GM12878 (cell line): ENCODE data around the gene NBEA. TPM values are rescaled to one million over a fixed set of nuclear protein-coding genes. Genes with fewer than 3 reads are reported as not detected.

Experiments used
- ATAC-seq: fragments of 200-7000 bp; cut with Tn5 transposase; 3 replicates; pipeline ENCODE4 v1.9.1; 2020; ENCODE audit warnings: mild to moderate bottlenecking, moderate library complexity
- BruUV-seq: library from RNA; stranded (reverse); fragments of 400-500 nt; replicated peaks from 2 replicates; lab custom pipeline; 2021; lab: Mats Ljungman, UMichigan
- CTCF ChIA-PET: fragments of 300-600 bp; sonication (Branson Sonifier 250); formaldehyde crosslinking; extraction: SDS; loops from one replicate; lab custom pipeline; 2021; ENCODE audit warnings: inconsistent platforms; lab: Yijun Ruan, JAX
- POLR2A ChIA-PET: fragments of 350-600 bp; formaldehyde crosslinking; extraction: SDS; loops from one replicate; lab custom pipeline; 2021; ENCODE audit warnings: inconsistent platforms; lab: Charles Lee
- RAD21 ChIA-PET: fragments of 300-600 bp; sonication (Branson Sonifier 250); formaldehyde crosslinking; loops from one replicate; lab custom pipeline; 2023; ENCODE audit warnings: antibody characterized with exemption; ENCODE audit not compliant: unreplicated experiment; lab: Charles Lee
- SMC1A ChIA-PET: fragments of 300-600 bp; sonication (Branson Sonifier 250); formaldehyde crosslinking; loops from one replicate; lab custom pipeline; 2023; ENCODE audit not compliant: unreplicated experiment, uncharacterized antibody; lab: Charles Lee
- DNase-seq: peaks from one replicate; pipeline ENCODE4 v3.0.0-alpha.2; 2011; ENCODE audit warnings: low read depth, low spot score
- FAIRE-seq: peaks from 3 replicates; lab custom pipeline; 2011; peaks lifted over from hg19 to GRCh38; lab: Jason Lieb, UNC
- H2AFZ ChIP-seq: 2 replicates; pipeline ENCODE4 v1.6.0; 2011; ENCODE audit warnings: low read depth, low read length, control low read depth; ENCODE audit not compliant: control insufficient read depth
- H3K27ac ChIP-seq: 2 replicates; pipeline ENCODE4 v1.5.1; 2011; ENCODE audit warnings: control low read depth; ENCODE audit not compliant: control insufficient read depth, insufficient read depth
- H3K27me3 ChIP-seq, 2 experiments: replicated peaks in 1 of 2; 2 replicates each; pipeline versions ENCODE4 v1.6.0 to v1.6.1; 2011; ENCODE audit warnings: low read length in 1 of 2; ENCODE audit not compliant: control insufficient read depth in 2 of 2, insufficient read depth in 2 of 2
- H3K36me3 ChIP-seq, 2 experiments: 2 replicates each; pipeline ENCODE4 v1.5.1; 2011; ENCODE audit warnings: low read length in 1 of 2; ENCODE audit not compliant: control insufficient read depth in 2 of 2, insufficient read depth in 2 of 2
- H3K4me1 ChIP-seq: 2 replicates; pipeline ENCODE4 v1.6.1; 2011; ENCODE audit warnings: mild to moderate bottlenecking, low read length, moderate library complexity, mixed read lengths; ENCODE audit not compliant: control insufficient read depth, insufficient read depth
- H3K4me2 ChIP-seq: 2 replicates; pipeline ENCODE4 v1.6.0; 2011; ENCODE audit warnings: control low read depth; ENCODE audit not compliant: control insufficient read depth, insufficient read depth
- H3K4me3 ChIP-seq: fragments of 200-600 bp; sonication (generic); 2 replicates; pipeline ENCODE4 v1.5.1; 2016
- H3K79me2 ChIP-seq: 2 replicates; pipeline ENCODE4 v1.6.0; 2011; ENCODE audit warnings: low read length; ENCODE audit not compliant: control insufficient read depth, insufficient read depth
- H3K9ac ChIP-seq: 2 replicates; pipeline ENCODE4 v1.8.0; 2011; ENCODE audit warnings: low read length, control low read depth, mixed read lengths; ENCODE audit not compliant: control insufficient read depth, insufficient read depth
- H3K9me3 ChIP-seq: replicated peaks from 3 replicates; pipeline ENCODE4 v1.5.1; 2011; ENCODE audit warnings: mild to moderate bottlenecking, low read length; ENCODE audit not compliant: control insufficient read depth, insufficient read depth
- H4K20me1 ChIP-seq: 2 replicates; pipeline ENCODE4 v1.6.0; 2011; ENCODE audit not compliant: control insufficient read depth, insufficient read depth
- FOXM1 ChIP-seq: IDR thresholded peaks from 2 replicates; pipeline ENCODE4 v1.6.1; 2012; ENCODE audit warnings: low read depth, mild to moderate bottlenecking, inconsistent platforms, low read length, moderate library complexity
- LARP7 ChIP-seq: fragments of 450-650 bp; IDR thresholded peaks from 2 replicates; pipeline ENCODE4 v1.6.1; 2017; ENCODE audit warnings: mild to moderate bottlenecking
- PAX5 ChIP-seq: IDR thresholded peaks from 2 replicates; pipeline ENCODE4 v1.6.1; 2011; ENCODE audit warnings: low read depth, low read length, borderline replicate concordance
- PAX8 ChIP-seq: fragments of 450-650 bp; IDR thresholded peaks from 2 replicates; pipeline ENCODE4 v1.6.1; 2017; ENCODE audit warnings: mild to moderate bottlenecking, moderate library complexity
- RELB ChIP-seq: fragments of 450-650 bp; IDR thresholded peaks from 2 replicates; pipeline ENCODE4 v1.6.1; 2017; ENCODE audit warnings: low read depth, mild to moderate bottlenecking, moderate library complexity
- RFX5 ChIP-seq: IDR thresholded peaks from 2 replicates; pipeline ENCODE4 v1.6.1; 2011; ENCODE audit warnings: low read depth, low read length, improper control_type of control experiment
- SMC3 ChIP-seq: IDR thresholded peaks from 2 replicates; pipeline ENCODE4 v1.6.1; 2011; ENCODE audit warnings: low read length, improper control_type of control experiment, borderline replicate concordance
- SREBF1 ChIP-seq: IDR thresholded peaks from 2 replicates; pipeline ENCODE4 v1.6.1; 2012; ENCODE audit warnings: mild to moderate bottlenecking, low read length
- TBL1XR1 ChIP-seq: IDR thresholded peaks from 2 replicates; pipeline ENCODE4 v1.6.1; 2012; ENCODE audit warnings: low read depth, low read length, improper control_type of control experiment
- ZBTB11 ChIP-seq: fragments of 450-650 bp; formaldehyde crosslinking; IDR thresholded peaks from 2 replicates; pipeline ENCODE4 v1.5.0; 2022; ENCODE audit warnings: mild to moderate bottlenecking, missing genetic modification characterization
- ZNF274 ChIP-seq: IDR thresholded peaks from one replicate; pipeline ENCODE4 v1.8.0; 2011; ENCODE audit not compliant: insufficient read length, insufficient read depth
- WGBS: methylation state at CpG from one replicate; pipeline ENCODE4 v1.1.6; 2016; ENCODE audit warnings: low lambda C conversion rate; ENCODE audit not compliant: insufficient replicate concordance, insufficient coverage; ENCODE audit errors: missing lambda C conversion rate; 5-methylcytosine and 5-hydroxymethylcytosine counted together
- in situ Hi-C: fragments of 300-500 bp; cut with MboI; formaldehyde crosslinking; loops from 9 replicates; pipeline ENCODE4 v1.14.3; 2018; ENCODE audit warnings: mixed read lengths
- intact Hi-C: fragments of 100-400 bp; cut with micrococcal nuclease; formaldehyde crosslinking; loops from one replicate; pipeline ENCODE4 v1.14.2; 2022; ENCODE audit not compliant: unreplicated experiment
- polyA plus RNA-seq, 11 experiments: library from polyadenylated mRNA; depleted of rRNA in 4 of 11; unstranded in 6 of 11; stranded (reverse) in 5 of 11; fragments of >200 nt; fragmentation: Nextera tagmentation in 4 of 11; fragmentation: Illumina TruSeq in 1 of 11; extraction: Ambion mirVana in 4 of 11; extraction: Trizol in 1 of 11; gene quantifications; 1 replicate in 1 of 11; 2 replicates in 10 of 11; pipeline versions ENCODE4 v1.2.1 to v1.2.3, GENCODE V29; 2011 to 2016; ENCODE audit warnings: inconsistent platforms in 2 of 11, missing spikeins in 2 of 11, low read depth in 1 of 11
- total RNA-seq, 4 experiments: library from RNA; depleted of rRNA in 3 of 4; stranded (reverse); fragments of >200 nt in 3 of 4; fragmentation: Illumina TruSeq in 1 of 4; extraction: Trizol in 1 of 4; gene quantifications; 2 replicates each; pipeline versions ENCODE4 v1.2.1 to v1.2.3, GENCODE V29; 2013 to 2021
- TF ChIP-seq, protein P1 (sequence below): fragments of 450-650 bp; formaldehyde crosslinking; IDR thresholded peaks from 2 replicates; pipeline ENCODE4 v1.4.0; 2020; ENCODE audit warnings: mild to moderate bottlenecking, moderate library complexity
- TF ChIP-seq, protein P2 (sequence below): IDR thresholded peaks from 2 replicates; pipeline ENCODE4 v1.6.1; 2012; ENCODE audit warnings: low read depth, low read length, improper control_type of control experiment

The NBEA gene
- total and polyA plus RNA-seq, 10 of the 15 experiments (the other 5 are each of a cell fraction or from before 2014, with no cell fraction given) = 0.23 to 3.6 (median 0.55) TPM

DNA sequence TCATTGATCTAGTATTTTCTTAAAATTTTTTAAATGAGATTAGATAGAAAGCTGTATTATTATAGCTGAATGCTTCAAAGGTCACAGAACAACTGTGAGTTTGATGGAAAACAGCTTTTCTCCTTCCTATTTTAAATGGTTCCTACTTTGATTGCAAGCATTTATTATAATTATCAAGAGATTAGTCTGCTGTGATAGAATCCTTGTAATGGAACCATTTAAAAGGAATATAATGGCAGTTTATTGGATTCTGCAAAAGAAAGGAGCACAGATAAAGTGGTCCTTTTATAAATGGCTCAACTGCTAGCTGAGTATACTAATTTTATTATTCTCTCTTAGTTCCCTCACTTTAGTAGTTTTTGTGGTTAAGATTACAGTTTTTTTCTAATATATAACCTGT, 447.5 kb downstream of the NBEA start (continued):
- TF ChIP-seq, protein P1, sequence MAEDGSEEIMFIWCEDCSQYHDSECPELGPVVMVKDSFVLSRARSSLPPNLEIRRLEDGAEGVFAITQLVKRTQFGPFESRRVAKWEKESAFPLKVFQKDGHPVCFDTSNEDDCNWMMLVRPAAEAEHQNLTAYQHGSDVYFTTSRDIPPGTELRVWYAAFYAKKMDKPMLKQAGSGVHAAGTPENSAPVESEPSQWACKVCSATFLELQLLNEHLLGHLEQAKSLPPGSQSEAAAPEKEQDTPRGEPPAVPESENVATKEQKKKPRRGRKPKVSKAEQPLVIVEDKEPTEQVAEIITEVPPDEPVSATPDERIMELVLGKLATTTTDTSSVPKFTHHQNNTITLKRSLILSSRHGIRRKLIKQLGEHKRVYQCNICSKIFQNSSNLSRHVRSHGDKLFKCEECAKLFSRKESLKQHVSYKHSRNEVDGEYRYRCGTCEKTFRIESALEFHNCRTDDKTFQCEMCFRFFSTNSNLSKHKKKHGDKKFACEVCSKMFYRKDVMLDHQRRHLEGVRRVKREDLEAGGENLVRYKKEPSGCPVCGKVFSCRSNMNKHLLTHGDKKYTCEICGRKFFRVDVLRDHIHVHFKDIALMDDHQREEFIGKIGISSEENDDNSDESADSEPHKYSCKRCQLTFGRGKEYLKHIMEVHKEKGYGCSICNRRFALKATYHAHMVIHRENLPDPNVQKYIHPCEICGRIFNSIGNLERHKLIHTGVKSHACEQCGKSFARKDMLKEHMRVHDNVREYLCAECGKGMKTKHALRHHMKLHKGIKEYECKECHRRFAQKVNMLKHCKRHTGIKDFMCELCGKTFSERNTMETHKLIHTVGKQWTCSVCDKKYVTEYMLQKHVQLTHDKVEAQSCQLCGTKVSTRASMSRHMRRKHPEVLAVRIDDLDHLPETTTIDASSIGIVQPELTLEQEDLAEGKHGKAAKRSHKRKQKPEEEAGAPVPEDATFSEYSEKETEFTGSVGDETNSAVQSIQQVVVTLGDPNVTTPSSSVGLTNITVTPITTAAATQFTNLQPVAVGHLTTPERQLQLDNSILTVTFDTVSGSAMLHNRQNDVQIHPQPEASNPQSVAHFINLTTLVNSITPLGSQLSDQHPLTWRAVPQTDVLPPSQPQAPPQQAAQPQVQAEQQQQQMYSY = no peak
- TF ChIP-seq RELB (no peak), SREBF1 (no peak), ZNF274 (no peak)
- TF ChIP-seq, all 136 proteins: peak for 0

DNA sequence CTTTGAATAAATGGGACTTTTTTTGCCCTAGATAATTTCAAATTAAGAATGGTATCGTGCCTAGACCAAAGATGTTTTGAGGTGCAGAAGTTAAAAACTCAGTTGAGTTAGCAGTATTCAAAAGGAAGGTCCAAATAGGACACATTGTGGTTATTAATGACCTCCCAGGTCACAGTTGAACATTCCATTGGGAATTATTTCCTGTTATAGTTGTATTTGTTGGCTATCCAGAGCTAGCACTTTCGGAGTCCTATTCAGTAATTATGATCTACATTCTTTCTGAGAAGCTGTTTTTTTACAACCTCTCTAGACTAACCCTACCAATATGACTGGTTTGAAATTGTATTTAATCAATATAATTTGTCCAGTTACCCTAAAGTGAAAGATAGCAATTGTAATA, 450.7 kb downstream of the NBEA start:
- Histone ChIP-seq H3K36me3 (no peaks in the 10 kb centered on the region), H3K79me2 (no peaks in the 10 kb centered on the region), H3K4me3 (no peak overlapping the region), H3K4me1 (no peaks in the 10 kb centered on the region), H3K9ac (no peak overlapping the region), H3K27me3 (no peaks in the 10 kb centered on the region), H3K9me3 (no peaks in the 10 kb centered on the region), H4K20me1 (no peaks in the 10 kb centered on the region), H3K27ac (no peak overlapping the region), H2AFZ (no peak overlapping the region), H3K4me2 (no peak overlapping the region)
- DNase-seq (no peak), ATAC-seq (no peak), FAIRE-seq (no peak)
- 0% methylated on average over 2 of the region's 2 CpGs for WGBS
- CTCF ChIA-PET = no interaction called here
- in situ Hi-C loops = no loop called here
- SMC1A ChIA-PET = no interaction called here
- no TSS peak for BruUV-seq
- RAD21 ChIA-PET = no interaction called here
- POLR2A ChIA-PET = no interaction called here
- intact Hi-C loops = no loop called here
- no peak for TF ChIP-seq FOXM1
- TF ChIP-seq ZBTB11 = no peak
- no peak for TF ChIP-seq PAX8
- TF ChIP-seq PAX5 = no peak
- no peak for TF ChIP-seq TBL1XR1
- TF ChIP-seq LARP7 = no peak
- no peak for TF ChIP-seq SMC3
- TF ChIP-seq, protein P2, sequence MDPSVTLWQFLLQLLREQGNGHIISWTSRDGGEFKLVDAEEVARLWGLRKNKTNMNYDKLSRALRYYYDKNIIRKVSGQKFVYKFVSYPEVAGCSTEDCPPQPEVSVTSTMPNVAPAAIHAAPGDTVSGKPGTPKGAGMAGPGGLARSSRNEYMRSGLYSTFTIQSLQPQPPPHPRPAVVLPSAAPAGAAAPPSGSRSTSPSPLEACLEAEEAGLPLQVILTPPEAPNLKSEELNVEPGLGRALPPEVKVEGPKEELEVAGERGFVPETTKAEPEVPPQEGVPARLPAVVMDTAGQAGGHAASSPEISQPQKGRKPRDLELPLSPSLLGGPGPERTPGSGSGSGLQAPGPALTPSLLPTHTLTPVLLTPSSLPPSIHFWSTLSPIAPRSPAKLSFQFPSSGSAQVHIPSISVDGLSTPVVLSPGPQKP = no peak
- TF ChIP-seq RFX5 = no peak
